ENCODE data around the gene POLR1F. TPM values are rescaled to one million over a fixed set of nuclear protein-coding genes. Genes with fewer than 3 reads are reported as not detected.
A peak's percentile ranks its signal among the peaks of the same experiment; 100 is the strongest.

Gene POLR1F
- total RNA-seq, 4 donors from 2014 or later = 12.7 to 17.2 (median 15.4) TPM

GRCh38 chr7:19713676-19714075, 4.8 kb upstream of the POLR1F start:
- Histone ChIP-seq H3K27me3 (no peaks in the 10 kb centered on the region), H3K27ac (no peak overlapping the region), H3K4me3 (replicated peaks in 1 of 3) (no peak overlapping the region), H3K9me3 (no peaks in the 10 kb centered on the region), H3K4me1 (peaks cover 4 to 5% of the 10 kb centered on the region in 2 donors), H3K36me3 (no peaks in the 10 kb centered on the region)
- WGBS, 2 donors = 56 to 63% methylated on average over 1 of the region's 1 CpG
- peak; percentile 18 to 25 for DNase-seq
- intact Hi-C loops (cut with DNase I) = loop anchor here (5.0 kb wide), 1 partner anchor 884 kb away; no protein-coding TSS in a partner anchor
- TF ChIP-seq CTCF (IDR thresholded peaks at IDR 0.05) (peak in 5 of 6 experiments; percentile 19 to 65 (median 53)), POLR2A (IDR thresholded peaks at IDR 0.05) (no peak)

- H3K9me3 ChIP-seq = no peaks in the 10 kb centered on the region
- no peak for DNase-seq
- H3K27ac ChIP-seq = peak overlapping the region in 1 of 3 donors; percentile 63
- H3K36me3 ChIP-seq = no peaks in the 10 kb centered on the region
- intact Hi-C loops (cut with DNase I) = no loop called here
- H3K4me1 ChIP-seq = peaks cover 14 to 15% of the 10 kb centered on the region in 2 donors
- H3K27me3 ChIP-seq = no peaks in the 10 kb centered on the region
- H3K4me3 ChIP-seq (replicated peaks in 1 of 3) = peak overlapping the region in 2 of 3 donors; percentile 68 to 76
- peak in 1 of 6 experiments; percentile 8 for TF ChIP-seq CTCF (IDR thresholded peaks at IDR 0.05)
- no peak for TF ChIP-seq POLR2A (IDR thresholded peaks at IDR 0.05)
- 62 to 68% methylated on average over 6 of the region's 6 CpGs for WGBS, 2 donors
Observed at GRCh38 chr7:19709249-19709578, 377 bp upstream of the POLR1F start.

GRCh38 chr7:19707240-19707639, 1.6 kb downstream of the POLR1F start:
- H3K4me3 ChIP-seq (replicated peaks in 1 of 3) = no peak overlapping the region

GRCh38 chr7:19705663-19706062, 3.2 kb downstream of the POLR1F start:
- 78 to 79% methylated on average over 2 of the region's 2 CpGs for WGBS, 2 donors
- TF ChIP-seq CTCF (IDR thresholded peaks at IDR 0.05) (no peak), POLR2A (IDR thresholded peaks at IDR 0.05) (no peak)
- Histone ChIP-seq H3K4me3 (replicated peaks in 1 of 3) (no peak overlapping the region), H3K4me1 (peaks cover 14 to 15% of the 10 kb centered on the region in 2 donors), H3K27me3 (no peaks in the 10 kb centered on the region), H3K36me3 (no peaks in the 10 kb centered on the region), H3K9me3 (no peaks in the 10 kb centered on the region), H3K27ac (no peak overlapping the region)
- DNase-seq = no peak
- intact Hi-C loops (cut with DNase I) = no loop called here

More at GRCh38 chr7:19707240-19707639, 1.6 kb downstream of the POLR1F start:
- TF ChIP-seq CTCF (IDR thresholded peaks at IDR 0.05) = no peak
- TF ChIP-seq POLR2A (IDR thresholded peaks at IDR 0.05) = no peak
- intact Hi-C loops (cut with DNase I) = no loop called here
- no peak for DNase-seq
- no peak overlapping the region for H3K27ac ChIP-seq
- H3K9me3 ChIP-seq = no peaks in the 10 kb centered on the region
- H3K27me3 ChIP-seq = no peaks in the 10 kb centered on the region
- 47 to 50% methylated on average over 3 of the region's 3 CpGs for WGBS, 2 donors
- peaks cover 14 to 15% of the 10 kb centered on the region in 2 donors for H3K4me1 ChIP-seq
- H3K36me3 ChIP-seq = no peaks in the 10 kb centered on the region

GRCh38 chr7:19701471-19701870, 7.4 kb downstream of the POLR1F start:
- Histone ChIP-seq H3K4me3 (replicated peaks in 1 of 3) (no peak overlapping the region), H3K27ac (no peak overlapping the region), H3K27me3 (no peaks in the 10 kb centered on the region), H3K4me1 (no peaks in the 10 kb centered on the region), H3K9me3 (no peaks in the 10 kb centered on the region), H3K36me3 (peaks cover 4 to 7% of the 10 kb centered on the region in 2 donors)
- no peak for TF ChIP-seq CTCF (IDR thresholded peaks at IDR 0.05)
- no peak for TF ChIP-seq POLR2A (IDR thresholded peaks at IDR 0.05)
- WGBS, 2 donors = 67 to 82% methylated on average over 4 of the region's 4 CpGs
- DNase-seq = no peak
- intact Hi-C loops (cut with DNase I) = no loop called here

Data from thyroid gland (tissue), 4 donors.